Measurements from ENCODE around the gene PTGR1.

DNA sequence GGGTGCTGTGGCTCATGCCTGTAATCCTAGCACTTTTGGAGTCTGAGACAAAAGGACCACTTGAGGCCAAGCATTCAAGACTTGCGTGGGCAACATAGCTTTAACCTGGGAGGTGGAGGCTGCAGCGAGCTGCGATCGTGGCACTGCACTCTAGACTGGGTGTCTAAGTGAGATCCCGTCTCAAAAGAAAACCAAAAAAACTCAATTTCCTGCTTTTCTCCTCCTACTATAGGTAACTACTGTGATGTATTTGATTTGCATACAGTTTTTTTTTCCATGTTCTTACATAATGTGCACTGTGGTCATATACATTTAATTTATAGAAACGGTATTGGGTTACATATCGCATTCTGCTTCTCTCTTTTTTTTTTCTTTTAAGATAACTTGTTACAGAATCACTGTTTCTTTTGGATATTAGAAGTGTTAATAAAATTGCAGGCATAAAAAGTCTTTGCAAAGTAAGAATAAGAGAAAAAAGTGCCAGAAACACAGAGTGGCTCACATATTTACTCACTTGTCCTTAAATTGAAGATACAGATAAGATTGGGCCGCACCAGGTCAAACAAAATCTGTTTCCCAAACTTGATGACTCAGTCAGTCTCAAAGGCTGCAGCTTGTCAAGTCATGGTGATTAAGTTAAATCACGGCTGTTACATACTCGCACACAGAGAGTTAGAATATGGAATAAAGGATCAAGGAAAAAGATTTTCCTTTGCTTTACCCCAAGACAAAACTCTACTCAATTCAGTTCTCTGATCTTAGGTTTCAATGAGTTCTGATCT, 2.0 kb upstream of the PTGR1 start:
- TF ChIP-seq, protein P1, sequence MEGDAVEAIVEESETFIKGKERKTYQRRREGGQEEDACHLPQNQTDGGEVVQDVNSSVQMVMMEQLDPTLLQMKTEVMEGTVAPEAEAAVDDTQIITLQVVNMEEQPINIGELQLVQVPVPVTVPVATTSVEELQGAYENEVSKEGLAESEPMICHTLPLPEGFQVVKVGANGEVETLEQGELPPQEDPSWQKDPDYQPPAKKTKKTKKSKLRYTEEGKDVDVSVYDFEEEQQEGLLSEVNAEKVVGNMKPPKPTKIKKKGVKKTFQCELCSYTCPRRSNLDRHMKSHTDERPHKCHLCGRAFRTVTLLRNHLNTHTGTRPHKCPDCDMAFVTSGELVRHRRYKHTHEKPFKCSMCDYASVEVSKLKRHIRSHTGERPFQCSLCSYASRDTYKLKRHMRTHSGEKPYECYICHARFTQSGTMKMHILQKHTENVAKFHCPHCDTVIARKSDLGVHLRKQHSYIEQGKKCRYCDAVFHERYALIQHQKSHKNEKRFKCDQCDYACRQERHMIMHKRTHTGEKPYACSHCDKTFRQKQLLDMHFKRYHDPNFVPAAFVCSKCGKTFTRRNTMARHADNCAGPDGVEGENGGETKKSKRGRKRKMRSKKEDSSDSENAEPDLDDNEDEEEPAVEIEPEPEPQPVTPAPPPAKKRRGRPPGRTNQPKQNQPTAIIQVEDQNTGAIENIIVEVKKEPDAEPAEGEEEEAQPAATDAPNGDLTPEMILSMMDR (IDR thresholded peaks at IDR 0.05): no peak
- no peak for TF ChIP-seq POLR2A (IDR thresholded peaks at IDR 0.05)

Data from uterus (tissue), 2 donors.